ENCODE measurements around the gene RALGAPA2.

RALGAPA2 gene

DNA sequence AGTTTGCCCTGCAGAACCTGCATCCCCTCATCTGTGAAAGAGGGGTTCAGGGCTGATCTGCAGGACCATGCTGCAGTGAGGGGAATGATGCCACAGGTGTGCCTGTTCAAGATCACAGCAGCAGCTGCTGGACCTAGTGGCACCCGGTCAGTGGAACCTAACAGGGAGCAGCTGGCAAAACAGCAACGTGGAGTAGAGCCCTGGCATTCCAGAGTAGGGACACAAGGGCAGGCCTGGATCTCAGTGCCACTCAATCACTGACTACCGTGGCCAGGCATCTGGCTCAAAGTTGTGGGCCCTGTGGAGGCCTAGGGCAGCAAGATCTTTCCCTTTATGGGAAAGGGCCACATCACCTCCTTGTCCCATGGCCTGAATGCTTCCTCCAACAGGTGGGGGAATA, 282.4 kb downstream of the RALGAPA2 start:
- TF ChIP-seq, protein P1, sequence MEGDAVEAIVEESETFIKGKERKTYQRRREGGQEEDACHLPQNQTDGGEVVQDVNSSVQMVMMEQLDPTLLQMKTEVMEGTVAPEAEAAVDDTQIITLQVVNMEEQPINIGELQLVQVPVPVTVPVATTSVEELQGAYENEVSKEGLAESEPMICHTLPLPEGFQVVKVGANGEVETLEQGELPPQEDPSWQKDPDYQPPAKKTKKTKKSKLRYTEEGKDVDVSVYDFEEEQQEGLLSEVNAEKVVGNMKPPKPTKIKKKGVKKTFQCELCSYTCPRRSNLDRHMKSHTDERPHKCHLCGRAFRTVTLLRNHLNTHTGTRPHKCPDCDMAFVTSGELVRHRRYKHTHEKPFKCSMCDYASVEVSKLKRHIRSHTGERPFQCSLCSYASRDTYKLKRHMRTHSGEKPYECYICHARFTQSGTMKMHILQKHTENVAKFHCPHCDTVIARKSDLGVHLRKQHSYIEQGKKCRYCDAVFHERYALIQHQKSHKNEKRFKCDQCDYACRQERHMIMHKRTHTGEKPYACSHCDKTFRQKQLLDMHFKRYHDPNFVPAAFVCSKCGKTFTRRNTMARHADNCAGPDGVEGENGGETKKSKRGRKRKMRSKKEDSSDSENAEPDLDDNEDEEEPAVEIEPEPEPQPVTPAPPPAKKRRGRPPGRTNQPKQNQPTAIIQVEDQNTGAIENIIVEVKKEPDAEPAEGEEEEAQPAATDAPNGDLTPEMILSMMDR (conservative IDR thresholded peaks at IDR 0.05; ENCODE audit: control insufficient read depth, insufficient read depth, low read depth, low read length) = no peak
- DNase-seq (ENCODE audit: low read depth) = no peak
- no peak overlapping the region for H3K4me3 ChIP-seq (ENCODE audit: control insufficient read depth, low read depth, low read length)

DNA sequence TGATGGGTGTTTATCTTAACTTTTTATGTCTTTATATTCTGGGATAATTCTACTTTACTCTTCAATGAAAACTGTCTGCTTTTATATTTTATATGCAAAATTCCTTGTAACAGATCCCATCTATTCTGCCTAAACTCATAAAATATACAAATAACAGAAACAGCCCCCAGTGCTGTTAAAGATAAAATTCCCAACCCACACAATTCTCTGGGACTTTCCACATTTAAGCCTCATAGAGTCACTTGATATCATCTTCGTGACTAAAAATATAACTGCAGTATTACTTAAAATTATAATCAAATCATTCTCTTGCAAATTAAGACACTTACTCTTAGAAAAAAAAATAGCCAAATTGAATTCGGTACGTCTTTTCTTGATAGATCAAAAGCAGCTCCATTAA, 284.4 kb downstream of the RALGAPA2 start:
- TF ChIP-seq, protein P1 (conservative IDR thresholded peaks at IDR 0.05; ENCODE audit: control insufficient read depth, insufficient read depth, low read depth, low read length) = no peak
- no peak for DNase-seq (ENCODE audit: low read depth)
- no peak overlapping the region for H3K4me3 ChIP-seq (ENCODE audit: control insufficient read depth, low read depth, low read length)

DNA sequence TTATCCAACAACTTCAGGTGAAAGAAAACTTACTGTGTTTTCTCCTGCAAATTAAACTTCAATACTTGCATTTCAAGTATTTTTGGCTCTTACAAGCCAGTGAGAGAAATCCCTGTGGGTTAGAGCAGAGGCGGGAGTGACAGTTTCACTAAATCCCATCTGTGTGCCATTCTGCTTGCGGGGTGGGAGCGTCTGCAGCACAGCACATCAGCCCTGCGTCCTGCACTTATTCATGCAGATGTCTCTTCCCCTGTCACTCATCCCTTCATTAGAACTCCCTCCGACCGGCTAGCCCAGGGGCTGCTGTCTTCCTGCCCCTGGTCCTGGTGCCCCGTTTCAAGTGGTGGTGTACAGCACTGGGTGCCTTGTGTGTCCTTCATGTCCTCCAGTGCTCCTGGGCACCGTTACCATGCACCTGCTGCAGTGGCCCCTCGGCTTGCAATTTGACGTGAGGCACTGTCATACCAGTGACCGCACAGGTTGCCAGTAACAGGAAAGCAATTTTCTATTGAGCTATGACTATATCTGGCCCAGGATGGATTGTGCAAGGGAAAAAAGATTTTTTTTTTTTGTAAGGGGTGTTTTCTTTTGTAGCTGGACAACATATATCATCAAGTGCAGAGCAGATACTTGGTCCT, 285.1 kb downstream of the RALGAPA2 start:
- no peak for DNase-seq (ENCODE audit: low read depth)
- TF ChIP-seq, protein P1 (conservative IDR thresholded peaks at IDR 0.05; ENCODE audit: control insufficient read depth, insufficient read depth, low read depth, low read length) = no peak
- no peak overlapping the region for H3K4me3 ChIP-seq (ENCODE audit: control insufficient read depth, low read depth, low read length)

DNA sequence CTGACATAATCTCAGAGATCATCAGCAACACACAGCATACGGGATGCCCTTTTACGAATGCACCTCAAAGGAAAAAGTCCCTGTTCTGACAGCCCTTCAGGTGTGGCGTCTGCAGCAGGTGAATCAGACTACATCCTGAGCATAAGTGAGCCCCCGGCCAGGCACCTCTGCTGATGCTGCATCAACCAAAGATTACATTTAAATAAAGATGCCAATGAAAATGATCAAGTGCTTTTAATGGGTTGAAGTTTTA, 285.9 kb downstream of the RALGAPA2 start:
- TF ChIP-seq, protein P1 (conservative IDR thresholded peaks at IDR 0.05; ENCODE audit: control insufficient read depth, insufficient read depth, low read depth, low read length) = no peak
- no peak for DNase-seq (ENCODE audit: low read depth)
- H3K4me3 ChIP-seq (ENCODE audit: control insufficient read depth, low read depth, low read length) = no peak overlapping the region

DNA sequence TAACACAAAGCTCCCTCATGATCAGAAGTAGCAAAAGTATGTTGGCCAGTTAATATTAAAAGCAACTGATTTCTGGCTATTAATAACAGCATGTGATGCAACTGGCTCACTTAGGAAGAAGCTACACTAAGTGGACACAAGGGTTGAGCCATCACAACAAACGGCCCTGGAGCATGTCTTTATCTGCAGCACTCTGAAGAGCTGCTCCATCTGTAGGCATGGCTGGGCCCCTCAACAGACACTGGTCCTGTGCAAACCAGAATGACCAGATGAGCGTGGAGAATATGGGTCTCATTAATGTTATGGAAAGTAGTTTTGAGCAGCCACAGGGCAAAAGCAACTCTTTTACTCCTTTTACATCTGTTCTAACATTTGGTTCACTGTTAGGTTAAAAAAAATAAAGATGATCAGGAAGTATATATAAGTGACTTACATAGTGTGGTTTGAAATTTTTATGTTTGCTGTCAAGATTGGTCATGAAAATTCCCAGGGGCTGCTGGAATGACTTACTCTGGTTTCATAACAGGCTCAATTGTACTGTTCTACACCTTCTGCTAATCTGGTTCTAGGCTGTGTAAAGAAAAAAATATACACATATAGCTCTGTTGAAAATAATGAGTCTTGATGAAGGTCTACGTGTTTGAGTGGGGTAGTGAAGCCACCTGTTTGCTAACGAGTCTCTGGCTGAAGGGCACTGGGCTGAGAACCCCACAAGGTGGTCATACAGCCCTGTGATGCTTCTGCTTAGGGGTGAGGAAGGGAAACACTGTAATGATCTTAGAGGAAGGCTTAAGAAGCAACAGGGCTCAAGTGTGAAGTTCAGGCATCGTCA, 286.4 kb downstream of the RALGAPA2 start:
- TF ChIP-seq, protein P1 (conservative IDR thresholded peaks at IDR 0.05; ENCODE audit: control insufficient read depth, insufficient read depth, low read depth, low read length) = no peak
- no peak overlapping the region for H3K4me3 ChIP-seq (ENCODE audit: control insufficient read depth, low read depth, low read length)
- no peak for DNase-seq (ENCODE audit: low read depth)

DNA sequence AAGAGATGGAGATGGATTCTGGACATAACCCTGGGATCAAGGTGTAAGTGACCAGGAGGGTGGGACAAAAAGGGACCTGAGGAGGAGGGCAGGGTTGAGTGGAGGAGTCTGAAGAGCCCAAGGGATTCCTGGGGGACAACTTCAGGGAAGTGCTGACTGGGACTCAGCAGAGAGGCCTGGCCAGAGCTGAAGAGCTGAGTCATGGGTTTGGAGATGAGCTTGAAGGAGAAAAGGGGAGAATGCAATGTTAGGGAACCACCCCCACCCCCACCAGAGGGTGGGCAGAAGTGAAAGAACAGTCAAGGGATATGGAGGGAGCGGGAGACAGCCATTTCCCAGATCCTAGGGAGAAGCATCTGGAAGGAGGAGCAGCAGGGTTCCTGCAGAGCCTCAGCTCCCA, 289.3 kb downstream of the RALGAPA2 start:
- no peak overlapping the region for H3K4me3 ChIP-seq (ENCODE audit: control insufficient read depth, low read depth, low read length)
- TF ChIP-seq, protein P1 (conservative IDR thresholded peaks at IDR 0.05; ENCODE audit: control insufficient read depth, insufficient read depth, low read depth, low read length) = no peak
- DNase-seq (ENCODE audit: low read depth) = no peak

Measured in fibroblast of mammary gland (primary cell).